T-helper 1 cell treated with Interleukin-12 subunit alpha and Interleukin-12 subunit beta and Interleukin-4 antibody, amounts not matched to agents 30 μg/mL and 1 μg/mL, for 36 hours (primary cell): ENCODE measurements around the gene NR1D2.
"Not testable (repeated sequence)": the region's sequence is repeated elsewhere in the genome, so short reads cannot be mapped to it uniquely, and the experiment has no call there.

Experiments
- H3K27ac Mint-ChIP-seq: one replicate; pipeline ENCODE4 v1.8.0; 2021; ENCODE audit warnings: mild to moderate bottlenecking, mixed read lengths
- H3K27me3 Mint-ChIP-seq: one replicate; pipeline ENCODE4 v1.8.0; 2021; ENCODE audit warnings: low read depth, mixed read lengths
- H3K36me3 Mint-ChIP-seq: one replicate; pipeline ENCODE4 v1.8.0; 2021; ENCODE audit warnings: low read depth, mixed read lengths
- H3K4me1 Mint-ChIP-seq: one replicate; pipeline ENCODE4 v1.8.0; 2021; ENCODE audit warnings: low read depth, mixed read lengths
- H3K4me3 Mint-ChIP-seq: one replicate; pipeline ENCODE4 v1.8.0; 2021; ENCODE audit warnings: mild to moderate bottlenecking, moderate library complexity, mixed read lengths
- H3K9me3 Mint-ChIP-seq: one replicate; pipeline ENCODE4 v1.8.0; 2021; ENCODE audit warnings: mixed read lengths

Gene NR1D2

GRCh38 chr3:23993556-23994243 lies 48.6 kb downstream of the NR1D2 start:
- Mint-ChIP-seq H3K4me1 (peaks cover 3% of the 10 kb centered on the region), H3K36me3 (no peaks in the 10 kb centered on the region), H3K27me3 (no peaks in the 10 kb centered on the region), H3K9me3 (no peaks in the 10 kb centered on the region), H3K4me3 (no peak overlapping the region), H3K27ac (no peak overlapping the region)

- no peaks in the 10 kb centered on the region for H3K36me3 Mint-ChIP-seq
- H3K27me3 Mint-ChIP-seq, result peaks cover 4% of the 10 kb centered on the region
- H3K27ac Mint-ChIP-seq, result no peak overlapping the region
- H3K9me3 Mint-ChIP-seq, result no peaks in the 10 kb centered on the region
- H3K4me3 Mint-ChIP-seq, result no peak overlapping the region
- peaks cover 5% of the 10 kb centered on the region for H3K4me1 Mint-ChIP-seq
Observed at GRCh38 chr3:23994244-23994569, 49.1 kb downstream of the NR1D2 start.

GRCh38 chr3:23995219-23995618 lies 50.1 kb downstream of the NR1D2 start:
- H3K9me3 Mint-ChIP-seq, result no peaks in the 10 kb centered on the region
- peaks cover 5% of the 10 kb centered on the region for H3K27me3 Mint-ChIP-seq
- H3K4me1 Mint-ChIP-seq, result peaks cover 5% of the 10 kb centered on the region
- no peaks in the 10 kb centered on the region for H3K36me3 Mint-ChIP-seq
- no peak overlapping the region for H3K27ac Mint-ChIP-seq
- no peak overlapping the region for H3K4me3 Mint-ChIP-seq

- H3K27me3 Mint-ChIP-seq, result peaks cover 7% of the 10 kb centered on the region
- H3K36me3 Mint-ChIP-seq, result no peaks in the 10 kb centered on the region
- no peak overlapping the region for H3K27ac Mint-ChIP-seq
- H3K4me3 Mint-ChIP-seq, result no peak overlapping the region
- no peaks in the 10 kb centered on the region for H3K9me3 Mint-ChIP-seq
- peaks cover 5% of the 10 kb centered on the region for H3K4me1 Mint-ChIP-seq
Observed at GRCh38 chr3:23996095-23996524, 51.0 kb downstream of the NR1D2 start.

- peaks cover 5% of the 10 kb centered on the region for H3K4me1 Mint-ChIP-seq
- H3K4me3 Mint-ChIP-seq, result no peak overlapping the region
- H3K9me3 Mint-ChIP-seq, result no peaks in the 10 kb centered on the region
- H3K27ac Mint-ChIP-seq, result no peak overlapping the region
- H3K27me3 Mint-ChIP-seq, result peaks cover 9% of the 10 kb centered on the region
- no peaks in the 10 kb centered on the region for H3K36me3 Mint-ChIP-seq
Observed at GRCh38 chr3:23999012-23999641, 54.0 kb downstream of the NR1D2 start.

GRCh38 chr3:24002129-24002528 lies 57.0 kb downstream of the NR1D2 start:
- peaks cover 9% of the 10 kb centered on the region for H3K27me3 Mint-ChIP-seq
- H3K9me3 Mint-ChIP-seq, result no peaks in the 10 kb centered on the region
- peaks cover 7% of the 10 kb centered on the region for H3K4me1 Mint-ChIP-seq
- H3K4me3 Mint-ChIP-seq, result no peak overlapping the region
- no peak overlapping the region for H3K27ac Mint-ChIP-seq
- H3K36me3 Mint-ChIP-seq, result no peaks in the 10 kb centered on the region

GRCh38 chr3:24003466-24003865 lies 58.4 kb downstream of the NR1D2 start:
- Mint-ChIP-seq H3K4me1 (peaks cover 7% of the 10 kb centered on the region), H3K27me3 (peaks cover 9% of the 10 kb centered on the region), H3K4me3 (no peak overlapping the region), H3K36me3 (no peaks in the 10 kb centered on the region), H3K9me3 (no peaks in the 10 kb centered on the region), H3K27ac (no peak overlapping the region)

- H3K9me3 Mint-ChIP-seq, result no peaks in the 10 kb centered on the region
- no peak overlapping the region for H3K27ac Mint-ChIP-seq
Observed at GRCh38 chr3:24004171-24004938, 59.3 kb downstream of the NR1D2 start.

GRCh38 chr3:24005669-24006068 lies 60.6 kb downstream of the NR1D2 start:
- Mint-ChIP-seq H3K9me3 (no peaks in the 10 kb centered on the region), H3K36me3 (no peaks in the 10 kb centered on the region), H3K27ac (no peak overlapping the region), H3K4me1 (peaks cover 4% of the 10 kb centered on the region), H3K27me3 (peaks cover 4% of the 10 kb centered on the region), H3K4me3 (no peak overlapping the region)

More at GRCh38 chr3:24004171-24004938, 59.3 kb downstream of the NR1D2 start:
- Mint-ChIP-seq H3K27me3 (peaks cover 4% of the 10 kb centered on the region), H3K36me3 (no peaks in the 10 kb centered on the region), H3K4me3 (no peak overlapping the region), H3K4me1 (peaks cover 4% of the 10 kb centered on the region)

GRCh38 chr3:24010834-24011233 lies 65.7 kb downstream of the NR1D2 start:
- not testable (repeated sequence) for H3K4me3 Mint-ChIP-seq, H3K27ac Mint-ChIP-seq, H3K27me3 Mint-ChIP-seq, H3K36me3 Mint-ChIP-seq, H3K9me3 Mint-ChIP-seq, H3K4me1 Mint-ChIP-seq

GRCh38 chr3:24012589-24013269 lies 67.6 kb downstream of the NR1D2 start:
- no peaks in the 10 kb centered on the region for H3K36me3 Mint-ChIP-seq
- no peaks in the 10 kb centered on the region for H3K27me3 Mint-ChIP-seq
- no peak overlapping the region for H3K27ac Mint-ChIP-seq
- H3K4me3 Mint-ChIP-seq, result no peak overlapping the region
- H3K4me1 Mint-ChIP-seq, result no peaks in the 10 kb centered on the region
- H3K9me3 Mint-ChIP-seq, result no peaks in the 10 kb centered on the region

GRCh38 chr3:24017305-24017704 lies 72.2 kb downstream of the NR1D2 start:
- Mint-ChIP-seq H3K27me3 (no peaks in the 10 kb centered on the region), H3K4me1 (no peaks in the 10 kb centered on the region), H3K4me3 (no peak overlapping the region), H3K27ac (no peak overlapping the region), H3K36me3 (no peaks in the 10 kb centered on the region), H3K9me3 (no peaks in the 10 kb centered on the region)

- no peaks in the 10 kb centered on the region for H3K36me3 Mint-ChIP-seq
- H3K9me3 Mint-ChIP-seq, result no peaks in the 10 kb centered on the region
- no peak overlapping the region for H3K27ac Mint-ChIP-seq
- H3K4me3 Mint-ChIP-seq, result no peak overlapping the region
- H3K27me3 Mint-ChIP-seq, result no peaks in the 10 kb centered on the region
- H3K4me1 Mint-ChIP-seq, result no peaks in the 10 kb centered on the region
Observed at GRCh38 chr3:24018784-24019570, 73.9 kb downstream of the NR1D2 start.

GRCh38 chr3:24019585-24019984 lies 74.5 kb downstream of the NR1D2 start:
- no peak overlapping the region for H3K4me3 Mint-ChIP-seq
- no peaks in the 10 kb centered on the region for H3K27me3 Mint-ChIP-seq
- H3K27ac Mint-ChIP-seq, result no peak overlapping the region
- no peaks in the 10 kb centered on the region for H3K36me3 Mint-ChIP-seq
- no peaks in the 10 kb centered on the region for H3K4me1 Mint-ChIP-seq
- H3K9me3 Mint-ChIP-seq, result no peaks in the 10 kb centered on the region
